Adrenal gland (tissue), 5 donors: ENCODE results near the gene NKX2-3.

Experiments used
- CTCF ChIP-seq, 6 experiments: fragments of 450-650 bp in 4 of 6; fragments of 200-600 bp in 2 of 6; sonication (generic) in 1 of 6; IDR thresholded peaks; 1 replicate in 5 of 6; 2 replicates in 1 of 6; pipeline versions ENCODE4 v1.5.1 to v1.8.0; 2016 to 2021; ENCODE audit warnings: antibody characterized with exemption in 6 of 6, mild to moderate bottlenecking in 2 of 6, moderate library complexity in 1 of 6
- POLR2A ChIP-seq, 2 donors: fragments of 450-650 bp; IDR thresholded peaks; one replicate each; pipeline ENCODE4 v1.6.1; 2017; ENCODE audit warnings: antibody characterized with exemption in 2 of 2, mild to moderate bottlenecking in 2 of 2, moderate library complexity in 1 of 2
- donor health status: DM: no; HTN: no; CAD: no.

DNA sequence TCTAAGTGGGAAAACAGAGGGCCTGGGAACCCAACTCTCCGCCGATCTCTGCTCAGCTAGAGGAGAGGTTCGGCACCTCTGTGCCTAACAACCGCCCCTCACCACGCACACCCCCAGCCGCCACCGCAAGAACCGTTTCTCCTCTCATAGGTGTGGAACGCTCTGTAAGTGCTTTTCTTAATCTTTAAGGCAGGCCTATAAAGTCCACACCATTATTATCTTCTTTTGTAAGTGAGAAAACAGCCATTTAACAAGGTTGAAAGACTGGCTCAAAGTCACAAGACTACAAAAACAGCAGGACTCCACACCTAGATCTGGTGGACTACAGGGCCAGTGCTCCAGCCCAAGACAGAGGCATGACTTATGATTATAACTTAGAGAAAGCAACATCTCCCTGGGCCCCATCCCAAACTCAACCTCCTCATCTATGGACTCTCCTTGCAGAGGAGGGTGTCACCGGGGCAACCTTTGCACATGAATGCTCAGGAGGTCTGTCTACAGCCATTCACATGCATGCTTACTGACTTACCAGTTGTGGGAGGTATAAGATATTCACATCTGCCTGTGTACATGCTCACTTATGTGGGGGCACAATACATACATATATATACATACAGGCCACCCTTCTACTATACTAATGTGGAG lies 7.9 kb upstream of the NKX2-3 start:
- TF ChIP-seq CTCF (IDR thresholded peaks at IDR 0.05) (no peak), POLR2A (IDR thresholded peaks at IDR 0.05) (no peak)
